Astrocyte (in vitro differentiated cells and primary cell): ENCODE results near the gene MXRA7. TPM values are rescaled to one million over a fixed set of nuclear protein-coding genes. Genes with fewer than 3 reads are reported as not detected.

Experiments used
- DNase-seq: peaks from one replicate; pipeline ENCODE4 v3.0.0-alpha.2; 2010; ENCODE audit warnings: low read depth
- FAIRE-seq: peaks from 2 replicates; lab custom pipeline; 2011; peaks lifted over from hg19 to GRCh38; lab: Jason Lieb, UNC
- H2AFZ ChIP-seq: 2 replicates; pipeline ENCODE4 v1.6.0; 2012; ENCODE audit warnings: low read depth, low read length, inconsistent platforms
- H3K27ac ChIP-seq: 2 replicates; pipeline ENCODE4 v1.5.1; 2011; ENCODE audit warnings: low read depth, low read length, inconsistent platforms
- H3K27me3 ChIP-seq: 2 replicates; pipeline ENCODE4 v1.6.0; 2011; ENCODE audit warnings: low read length, inconsistent platforms; ENCODE audit not compliant: insufficient read depth
- H3K36me3 ChIP-seq: 2 replicates; pipeline ENCODE4 v1.5.1; 2011; ENCODE audit warnings: low read length, inconsistent platforms; ENCODE audit not compliant: insufficient read depth
- H3K4me1 ChIP-seq: 2 replicates; pipeline ENCODE4 v1.5.1; 2011; ENCODE audit warnings: low read length, inconsistent platforms; ENCODE audit not compliant: insufficient read depth
- H3K4me2 ChIP-seq: 2 replicates; pipeline ENCODE4 v1.6.0; 2012; ENCODE audit warnings: low read length, inconsistent platforms
- H3K4me3 ChIP-seq: 2 replicates; pipeline ENCODE4 v1.5.1; 2011; ENCODE audit warnings: low read depth, mild to moderate bottlenecking, low read length, inconsistent platforms; ENCODE audit not compliant: insufficient read depth
- H3K79me2 ChIP-seq: 2 replicates; pipeline ENCODE4 v1.6.0; 2012; ENCODE audit warnings: mild to moderate bottlenecking, low read length, inconsistent platforms; ENCODE audit not compliant: insufficient read depth
- H3K9ac ChIP-seq: 2 replicates; pipeline ENCODE4 v1.6.0; 2012; ENCODE audit warnings: mild to moderate bottlenecking, low read length, inconsistent platforms
- H3K9me3 ChIP-seq: 2 replicates; pipeline ENCODE4 v1.5.1; 2012; ENCODE audit warnings: low read depth, mild to moderate bottlenecking, low read length, inconsistent platforms; ENCODE audit not compliant: insufficient read depth
- H4K20me1 ChIP-seq: 2 replicates; pipeline ENCODE4 v1.6.0; 2012; ENCODE audit warnings: low read length, inconsistent platforms; ENCODE audit not compliant: insufficient read depth
- H3K27ac Mint-ChIP-seq: one replicate; pipeline ENCODE4 v1.8.0; 2021; ENCODE audit warnings: mild to moderate bottlenecking, mixed read lengths; ENCODE audit not compliant: unreplicated experiment
- H3K27me3 Mint-ChIP-seq: one replicate; pipeline ENCODE4 v1.8.0; 2021; ENCODE audit warnings: low read depth, mixed read lengths; ENCODE audit not compliant: unreplicated experiment
- H3K36me3 Mint-ChIP-seq: one replicate; pipeline ENCODE4 v1.8.0; 2021; ENCODE audit warnings: low read depth, mixed read lengths; ENCODE audit not compliant: unreplicated experiment
- H3K4me1 Mint-ChIP-seq: one replicate; pipeline ENCODE4 v1.8.0; 2021; ENCODE audit warnings: low read depth, mixed read lengths; ENCODE audit not compliant: unreplicated experiment
- H3K4me3 Mint-ChIP-seq: one replicate; pipeline ENCODE4 v1.8.0; 2021; ENCODE audit warnings: mild to moderate bottlenecking, moderate library complexity, mixed read lengths; ENCODE audit not compliant: unreplicated experiment
- H3K9me3 Mint-ChIP-seq: one replicate; pipeline ENCODE4 v1.8.0; 2021; ENCODE audit warnings: mild to moderate bottlenecking, mixed read lengths; ENCODE audit not compliant: unreplicated experiment
- CTCF ChIP-seq: IDR thresholded peaks from 2 replicates; pipeline ENCODE4 v1.5.1; 2011; ENCODE audit warnings: low read depth, mild to moderate bottlenecking, inconsistent platforms, low read length, moderate library complexity; ENCODE audit not compliant: insufficient read depth
- EZH2 ChIP-seq: IDR thresholded peaks from 2 replicates; pipeline ENCODE4 v1.6.1; 2012; ENCODE audit warnings: mild to moderate bottlenecking, low read length, inconsistent platforms; ENCODE audit not compliant: insufficient read depth
- total RNA-seq: library from RNA; stranded (reverse); gene quantifications from 2 replicates; pipeline ENCODE4 v1.2.1, GENCODE V29; 2021

The MXRA7 gene
- total RNA-seq, 1 donor from 2014 or later = 177 TPM

- H3K9me3 Mint-ChIP-seq = no peaks in the 10 kb centered on the region
- H4K20me1 ChIP-seq = peaks cover 65% of the 10 kb centered on the region
- TF ChIP-seq CTCF = no peak
- TF ChIP-seq EZH2 = no peak
- no peak overlapping the region for H3K27ac Mint-ChIP-seq
- peaks cover 19% of the 10 kb centered on the region for H3K36me3 Mint-ChIP-seq
- DNase-seq (no peak), FAIRE-seq (no peak)
- H3K36me3 ChIP-seq = peaks cover 60% of the 10 kb centered on the region
- no peaks in the 10 kb centered on the region for H3K27me3 ChIP-seq
- no peak overlapping the region for H3K9ac ChIP-seq
- no peak overlapping the region for H3K4me3 Mint-ChIP-seq
- H3K4me1 ChIP-seq = peaks cover 14% of the 10 kb centered on the region
- no peak overlapping the region for H3K4me2 ChIP-seq
- H2AFZ ChIP-seq = no peak overlapping the region
- no peaks in the 10 kb centered on the region for H3K9me3 ChIP-seq
- no peak overlapping the region for H3K27ac ChIP-seq
- no peaks in the 10 kb centered on the region for H3K27me3 Mint-ChIP-seq
- H3K4me1 Mint-ChIP-seq = peaks cover 5% of the 10 kb centered on the region
- H3K4me3 ChIP-seq = no peak overlapping the region
- peaks cover 74% of the 10 kb centered on the region for H3K79me2 ChIP-seq
These were observed 11.5 kb upstream of the MXRA7 start for GRCh38 chr17:76722279-76722678.

- Histone ChIP-seq H3K79me2 (peaks cover 67% of the 10 kb centered on the region), H3K4me1 (peaks cover 22% of the 10 kb centered on the region), H2AFZ (no peak overlapping the region), H3K9ac (no peak overlapping the region), H3K36me3 (peaks cover 60% of the 10 kb centered on the region), H3K27me3 (no peaks in the 10 kb centered on the region), H3K4me2 (no peak overlapping the region), H3K4me3 (no peak overlapping the region), H3K9me3 (no peaks in the 10 kb centered on the region), H4K20me1 (peaks cover 66% of the 10 kb centered on the region), H3K27ac (no peak overlapping the region)
- Mint-ChIP-seq H3K4me3 (peak overlapping the region; percentile 46), H3K36me3 (peaks cover 19% of the 10 kb centered on the region), H3K4me1 (peaks cover 9% of the 10 kb centered on the region), H3K27ac (no peak overlapping the region), H3K9me3 (no peaks in the 10 kb centered on the region), H3K27me3 (no peaks in the 10 kb centered on the region)
- TF ChIP-seq EZH2 = no peak
- DNase-seq (no peak), FAIRE-seq (no peak)
These were observed 10.7 kb upstream of the MXRA7 start for GRCh38 chr17:76721463-76721862.

- no peak overlapping the region for H3K4me2 ChIP-seq
- Mint-ChIP-seq H3K9me3 (no peaks in the 10 kb centered on the region), H3K27ac (no peak overlapping the region), H3K36me3 (peaks cover 20% of the 10 kb centered on the region), H3K4me3 (no peak overlapping the region), H3K27me3 (no peaks in the 10 kb centered on the region), H3K4me1 (peaks cover 15% of the 10 kb centered on the region)
- no peak overlapping the region for H3K27ac ChIP-seq
- FAIRE-seq (no peak), DNase-seq (no peak)
- peaks cover 27% of the 10 kb centered on the region for H3K4me1 ChIP-seq
- H3K9me3 ChIP-seq = no peaks in the 10 kb centered on the region
- peaks cover 60% of the 10 kb centered on the region for H3K36me3 ChIP-seq
- peaks cover 62% of the 10 kb centered on the region for H3K79me2 ChIP-seq
- TF ChIP-seq EZH2 (no peak), CTCF (no peak)
- H3K27me3 ChIP-seq = no peaks in the 10 kb centered on the region
- no peak overlapping the region for H3K9ac ChIP-seq
- peaks cover 69% of the 10 kb centered on the region for H4K20me1 ChIP-seq
- no peak overlapping the region for H3K4me3 ChIP-seq
- H2AFZ ChIP-seq = no peak overlapping the region
These were observed 10.2 kb upstream of the MXRA7 start for GRCh38 chr17:76720941-76721340.
